ENCODE data around the gene NLRP12. TPM values are rescaled to one million over a fixed set of nuclear protein-coding genes. Genes with fewer than 3 reads are reported as not detected.
"Not testable (repeated sequence)": the region's sequence is repeated elsewhere in the genome, so short reads cannot be mapped to it uniquely, and the experiment has no call there.

Gene NLRP12
- total RNA-seq, 4 donors from 2014 or later: under 0.01 to 1.8 (median 0.30) TPM

DNA sequence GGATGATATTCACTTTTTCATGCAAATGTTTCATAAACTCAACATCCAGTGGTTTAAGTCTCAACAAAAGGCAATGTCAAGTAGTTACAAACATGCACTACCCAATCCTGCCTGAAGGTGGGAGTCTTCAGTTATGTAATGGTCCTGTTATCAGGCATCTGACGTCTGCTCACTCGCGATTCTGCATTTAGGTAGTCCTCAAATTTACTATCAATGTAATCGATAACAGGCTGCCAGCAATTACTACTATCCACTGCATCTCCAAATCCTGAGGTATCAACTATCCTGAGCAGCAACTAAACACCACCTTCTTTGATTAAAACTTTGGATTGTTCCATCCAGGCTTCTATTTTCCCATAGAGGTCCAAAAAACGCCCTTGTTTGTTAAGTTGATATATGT is 51.2 kb downstream of the NLRP12 start:
- peaks cover 0 to 37% (median 0%) of the 10 kb centered on the region in 4 donors for H3K27me3 ChIP-seq
- H3K36me3 ChIP-seq: no peaks in the 10 kb centered on the region
- H3K27ac ChIP-seq (replicated peaks in 1 of 4): no peak overlapping the region
- TF ChIP-seq POLR2AphosphoS5 (IDR thresholded peaks at IDR 0.05): no peak
- TF ChIP-seq EP300 (IDR thresholded peaks at IDR 0.05): no peak
- TF ChIP-seq, protein P1, sequence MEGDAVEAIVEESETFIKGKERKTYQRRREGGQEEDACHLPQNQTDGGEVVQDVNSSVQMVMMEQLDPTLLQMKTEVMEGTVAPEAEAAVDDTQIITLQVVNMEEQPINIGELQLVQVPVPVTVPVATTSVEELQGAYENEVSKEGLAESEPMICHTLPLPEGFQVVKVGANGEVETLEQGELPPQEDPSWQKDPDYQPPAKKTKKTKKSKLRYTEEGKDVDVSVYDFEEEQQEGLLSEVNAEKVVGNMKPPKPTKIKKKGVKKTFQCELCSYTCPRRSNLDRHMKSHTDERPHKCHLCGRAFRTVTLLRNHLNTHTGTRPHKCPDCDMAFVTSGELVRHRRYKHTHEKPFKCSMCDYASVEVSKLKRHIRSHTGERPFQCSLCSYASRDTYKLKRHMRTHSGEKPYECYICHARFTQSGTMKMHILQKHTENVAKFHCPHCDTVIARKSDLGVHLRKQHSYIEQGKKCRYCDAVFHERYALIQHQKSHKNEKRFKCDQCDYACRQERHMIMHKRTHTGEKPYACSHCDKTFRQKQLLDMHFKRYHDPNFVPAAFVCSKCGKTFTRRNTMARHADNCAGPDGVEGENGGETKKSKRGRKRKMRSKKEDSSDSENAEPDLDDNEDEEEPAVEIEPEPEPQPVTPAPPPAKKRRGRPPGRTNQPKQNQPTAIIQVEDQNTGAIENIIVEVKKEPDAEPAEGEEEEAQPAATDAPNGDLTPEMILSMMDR (IDR thresholded peaks at IDR 0.05): peak; percentile 59 to 66 (median 59)
- no peak for TF ChIP-seq POLR2A (IDR thresholded peaks at IDR 0.05; ENCODE audit: low read depth)
- no peaks in the 10 kb centered on the region for H3K9me3 ChIP-seq
- intact Hi-C loops (cut with DNase I): no loop called here
- peaks cover 0 to 3% (median 0%) of the 10 kb centered on the region in 4 donors for H3K4me1 ChIP-seq
- no peak overlapping the region for H3K4me3 ChIP-seq
- 14% methylated on average over 5 of the region's 5 CpGs for WGBS
- no peak for DNase-seq (ENCODE audit: extremely low spot score)

DNA sequence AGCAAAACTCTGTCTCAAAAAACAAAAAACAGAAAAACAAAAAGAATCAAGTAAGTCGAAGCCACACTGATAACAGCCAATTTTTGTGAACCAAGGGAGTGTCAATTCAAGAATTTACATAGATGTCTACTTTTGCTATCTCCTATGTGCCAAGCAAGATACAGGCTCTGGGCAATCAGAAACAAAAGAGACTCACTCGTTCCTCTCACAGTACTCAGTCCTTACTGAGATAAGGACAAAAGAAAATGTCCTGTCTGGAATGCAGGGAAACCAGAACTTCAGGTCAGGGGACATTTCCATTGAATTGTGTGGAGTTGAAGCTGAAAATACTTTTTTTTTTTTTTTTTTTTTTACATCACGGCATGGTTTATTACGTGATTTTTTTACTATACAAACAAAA is 53.0 kb downstream of the NLRP12 start:
- Histone ChIP-seq H3K9me3 (no peaks in the 10 kb centered on the region), H3K27ac (replicated peaks in 1 of 4) (no peak overlapping the region), H3K4me3 (no peak overlapping the region), H3K36me3 (no peaks in the 10 kb centered on the region), H3K27me3 (peaks cover 0 to 51% (median 0%) of the 10 kb centered on the region in 4 donors), H3K4me1 (peaks cover 0 to 3% (median 0%) of the 10 kb centered on the region in 4 donors)
- TF ChIP-seq POLR2AphosphoS5 (IDR thresholded peaks at IDR 0.05) (no peak), EP300 (IDR thresholded peaks at IDR 0.05) (no peak), POLR2A (IDR thresholded peaks at IDR 0.05; ENCODE audit: low read depth) (no peak)
- TF ChIP-seq, protein P1 (IDR thresholded peaks at IDR 0.05): no peak
- WGBS: 51% methylated on average over 4 of the region's 4 CpGs
- intact Hi-C loops (cut with DNase I): no loop called here
- DNase-seq (ENCODE audit: extremely low spot score): no peak

DNA sequence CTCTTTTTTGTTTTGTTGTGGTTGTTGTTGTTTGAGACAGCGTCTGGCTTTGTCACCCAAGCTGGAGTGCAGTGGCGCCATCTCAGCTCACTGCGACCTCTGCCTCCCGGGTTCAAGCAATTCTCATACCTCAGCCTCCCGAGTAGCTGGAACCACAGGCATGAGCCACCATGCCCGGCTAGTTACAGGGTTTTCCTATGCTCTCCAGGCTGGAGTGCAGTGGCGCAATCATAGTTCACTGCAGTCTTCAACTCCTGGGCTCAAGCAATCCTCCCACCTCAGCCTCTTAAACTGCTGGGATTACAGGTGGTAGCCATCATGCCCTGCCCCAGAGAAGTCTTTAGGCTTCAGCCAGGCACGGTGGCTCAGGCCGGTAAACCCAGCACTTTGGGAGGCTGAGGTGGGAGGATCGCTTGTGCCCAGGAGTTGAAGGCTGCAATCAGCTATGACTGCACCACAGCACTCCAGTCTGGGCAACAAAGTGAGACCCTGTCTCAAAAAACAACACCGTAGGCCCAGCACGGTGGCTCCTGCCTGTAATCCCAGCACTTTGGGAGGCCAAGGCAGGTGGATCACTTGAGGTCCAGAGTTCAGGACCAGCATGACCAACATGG is 54.3 kb downstream of the NLRP12 start:
- H3K27me3 ChIP-seq: peaks cover 0 to 58% (median 0%) of the 10 kb centered on the region in 4 donors
- DNase-seq (ENCODE audit: extremely low spot score); H3K4me1 ChIP-seq; H3K4me3 ChIP-seq; H3K36me3 ChIP-seq; intact Hi-C loops (cut with DNase I); H3K27ac ChIP-seq (replicated peaks in 1 of 4); H3K9me3 ChIP-seq: not testable (repeated sequence)
- 87% methylated on average over 7 of the region's 12 CpGs for WGBS

DNA sequence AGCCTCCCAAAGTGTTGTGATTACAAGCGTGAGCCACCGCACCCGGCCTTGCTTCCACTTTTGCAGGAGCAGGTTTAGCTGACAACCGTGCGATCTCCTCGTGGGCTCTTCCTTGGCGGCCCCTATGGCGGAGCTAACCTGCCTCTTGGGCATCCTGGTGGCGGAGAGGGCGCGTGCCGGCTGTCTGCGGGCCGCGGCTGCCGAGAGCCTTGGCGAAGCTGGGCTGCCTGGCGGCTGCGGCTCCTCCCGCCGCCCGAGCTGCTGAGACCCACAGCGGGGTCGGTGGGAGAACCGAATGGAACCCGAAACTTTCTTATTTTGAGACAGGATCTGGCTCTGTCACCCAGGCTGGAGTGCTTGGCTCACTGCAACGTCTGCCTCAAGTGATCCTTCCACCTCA is 55.7 kb downstream of the NLRP12 start:
- Histone ChIP-seq H3K9me3 (no peaks in the 10 kb centered on the region), H3K27ac (replicated peaks in 1 of 4) (no peak overlapping the region), H3K4me1 (peaks cover 0 to 3% (median 0%) of the 10 kb centered on the region in 4 donors), H3K4me3 (no peak overlapping the region), H3K27me3 (peaks cover 0 to 56% (median 0%) of the 10 kb centered on the region in 4 donors), H3K36me3 (no peaks in the 10 kb centered on the region)
- intact Hi-C loops (cut with DNase I): no loop called here
- no peak for DNase-seq (ENCODE audit: extremely low spot score)
- TF ChIP-seq POLR2AphosphoS5 (IDR thresholded peaks at IDR 0.05) (no peak), EP300 (IDR thresholded peaks at IDR 0.05) (no peak), POLR2A (IDR thresholded peaks at IDR 0.05; ENCODE audit: low read depth) (no peak)
- TF ChIP-seq, protein P1 (IDR thresholded peaks at IDR 0.05): no peak
- 92% methylated on average over 19 of the region's 27 CpGs for WGBS

DNA sequence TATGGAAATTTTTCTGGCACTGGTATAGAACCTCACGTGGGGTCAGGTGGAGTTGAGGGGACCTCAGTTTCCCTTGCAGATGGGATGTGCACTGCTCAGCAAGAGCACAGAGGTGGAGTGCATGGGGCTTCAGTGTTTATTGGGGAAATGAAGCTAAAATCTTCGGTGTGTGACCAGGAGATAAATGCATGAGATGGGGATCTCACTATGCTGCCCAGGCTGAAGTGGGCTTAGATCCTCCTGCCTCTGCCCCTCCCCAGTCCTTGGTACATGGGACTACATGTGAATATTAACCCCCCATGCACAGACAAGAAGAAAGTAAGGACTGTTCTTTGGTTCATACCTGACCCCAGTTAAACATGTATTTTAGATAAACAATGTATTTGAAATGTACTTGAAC is 65.1 kb downstream of the NLRP12 start:
- DNase-seq (ENCODE audit: extremely low spot score); intact Hi-C loops (cut with DNase I); H3K4me3 ChIP-seq; H3K36me3 ChIP-seq; H3K9me3 ChIP-seq; H3K4me1 ChIP-seq; H3K27ac ChIP-seq (replicated peaks in 1 of 4): not testable (repeated sequence)
- H3K27me3 ChIP-seq: peaks cover 0 to 31% (median 0%) of the 10 kb centered on the region in 4 donors
- WGBS: 94% methylated on average over 2 of the region's 2 CpGs

Small RNAs within 50 kb of the gene (small RNA-seq; reads per million reads assigned to genes)
- gene AC008753.1: 0 reads per million in 3 donors
- gene MIR1283-2: 0 reads per million in 3 donors
- 0 reads per million in 3 donors for gene MIR371A
- 0 reads per million in 3 donors for gene MIR372
- 0 to 0.19 (median 0.08) reads per million in 3 donors for gene MIR373
- 0 reads per million in 3 donors for gene MIR516A1
- 0 reads per million in 3 donors for gene MIR516A2
- 0 reads per million in 3 donors for gene MIR519A1
- gene MIR521-1: 0 reads per million in 3 donors
- gene MIR527: 0 reads per million in 3 donors
- gene RNU6-1041P: 0 reads per million in 3 donors
- 0 reads per million in 3 donors for gene RNU6-165P
- 0 reads per million in 3 donors for gene RNU6-751P
- gene RNU6-982P: 0 reads per million in 3 donors

Other genes with a start within 250 kb of the NLRP12 start
- not detected for gene DPRX, start 192.3 kb downstream of the NLRP12 start, total RNA-seq
- 100 to 1,000 TPM; 130 to 353 (median 204) TPM for gene MYADM, start 43.6 kb upstream of the NLRP12 start, total RNA-seq
- gene PRKCG, start 57.9 kb upstream of the NLRP12 start, total RNA-seq: not detected
- 1 to 10 TPM in 1 of 4 donors, under 1 TPM in 1, not detected in 2; under 0.01 to 1.2 TPM for gene CACNG7, start 85.0 kb upstream of the NLRP12 start, total RNA-seq
- gene CACNG8, start 138.6 kb upstream of the NLRP12 start, total RNA-seq: under 1 TPM in 1 of 4 donors, not detected in 3; 0.06 TPM
- not detected for gene CACNG6, start 167.3 kb upstream of the NLRP12 start, total RNA-seq
- gene VSTM1, start 239.6 kb upstream of the NLRP12 start, total RNA-seq: under 1 TPM in 1 of 4 donors, not detected in 3; 0.33 TPM